Frontal cortex (tissue), 4 donors: Measurements from ENCODE around the gene ERBB4. TPM values are rescaled to one million over a fixed set of nuclear protein-coding genes. Genes with fewer than 3 reads are reported as not detected.
A peak's percentile ranks its signal among the peaks of the same experiment; 100 is the strongest.
"Not testable (repeated sequence)": the region's sequence is repeated elsewhere in the genome, so short reads cannot be mapped to it uniquely, and the experiment has no call there.

ENCODE experiments used
- DNase-seq, 2 donors: peaks; one replicate each; pipeline ENCODE4 v3.0.0; 2012; ENCODE audit warnings: low spot score in 2 of 2
- FAIRE-seq: peaks from 2 replicates; lab custom pipeline; 2012; peaks lifted over from hg19 to GRCh38; lab: Jason Lieb, UNC
- total RNA-seq: library from RNA; depleted of rRNA; stranded (reverse); fragments of >200 nt; gene quantifications from one replicate; pipeline ENCODE4 v1.2.3, GENCODE V29; 2014
- donor health status: control.
- donor health status: control.
- donor health status: control.

The ERBB4 gene
- total RNA-seq, 1 donor from 2014 or later, result 75.0 TPM

DNA sequence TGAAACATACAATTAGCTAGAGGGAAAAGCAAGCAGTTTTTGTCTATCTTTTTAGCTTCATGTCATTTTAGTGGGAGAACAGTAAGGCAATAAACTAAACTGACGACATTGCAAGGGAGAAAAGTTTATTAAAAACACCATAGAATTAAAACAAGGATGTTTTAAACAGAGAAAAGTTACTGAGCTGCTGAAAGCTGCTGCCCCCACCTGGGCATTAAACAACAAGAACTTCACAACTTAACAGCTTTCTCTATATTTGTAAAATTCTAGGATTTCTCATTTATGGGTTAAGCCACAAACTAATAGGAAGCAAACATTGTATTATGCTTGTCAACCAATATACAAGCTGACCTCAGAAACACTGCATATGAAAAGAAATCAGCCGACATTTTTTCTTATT lies 289.2 kb downstream of the ERBB4 start:
- FAIRE-seq, result peak; percentile 21
- DNase-seq, result no peak

DNA sequence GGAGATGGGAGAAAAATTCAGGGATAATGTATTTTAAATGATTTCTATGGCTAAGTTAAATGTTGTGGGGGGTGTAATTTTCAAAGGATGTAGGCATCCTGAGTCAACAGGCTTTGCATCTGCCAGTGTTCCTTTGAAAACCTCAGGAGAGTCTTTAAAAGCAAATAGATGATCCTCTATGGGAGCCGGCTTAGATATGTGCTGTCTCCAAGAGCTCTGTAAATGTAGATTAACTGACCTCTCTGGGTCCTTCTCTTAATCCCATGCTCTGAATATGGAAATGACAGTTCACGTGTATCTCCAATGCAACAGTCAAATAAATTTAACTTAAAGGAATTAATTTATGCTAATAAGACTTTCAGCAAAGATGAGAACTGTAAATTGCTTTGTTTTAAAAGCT lies 292.7 kb downstream of the ERBB4 start:
- DNase-seq (no peak), FAIRE-seq (no peak)

DNA sequence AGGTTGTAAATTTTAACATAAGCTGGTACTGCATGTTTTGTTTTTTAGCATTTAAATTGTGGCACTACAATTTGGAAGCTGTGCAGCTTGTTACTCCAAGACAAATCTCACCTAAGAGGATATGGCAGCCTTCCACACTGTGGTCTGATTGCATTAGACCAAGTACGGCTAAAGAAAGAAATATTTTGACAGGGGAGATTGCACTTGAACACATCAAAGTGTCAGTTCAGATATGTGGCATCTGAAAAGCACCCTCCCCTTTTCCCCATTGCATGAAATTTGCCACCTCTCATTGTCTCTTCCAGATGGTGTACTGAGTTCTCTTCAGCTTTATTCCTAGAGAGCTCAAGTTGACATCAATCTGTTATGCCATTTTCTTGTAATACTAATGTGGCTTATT lies 295.9 kb downstream of the ERBB4 start:
- FAIRE-seq (no peak), DNase-seq (no peak)

DNA sequence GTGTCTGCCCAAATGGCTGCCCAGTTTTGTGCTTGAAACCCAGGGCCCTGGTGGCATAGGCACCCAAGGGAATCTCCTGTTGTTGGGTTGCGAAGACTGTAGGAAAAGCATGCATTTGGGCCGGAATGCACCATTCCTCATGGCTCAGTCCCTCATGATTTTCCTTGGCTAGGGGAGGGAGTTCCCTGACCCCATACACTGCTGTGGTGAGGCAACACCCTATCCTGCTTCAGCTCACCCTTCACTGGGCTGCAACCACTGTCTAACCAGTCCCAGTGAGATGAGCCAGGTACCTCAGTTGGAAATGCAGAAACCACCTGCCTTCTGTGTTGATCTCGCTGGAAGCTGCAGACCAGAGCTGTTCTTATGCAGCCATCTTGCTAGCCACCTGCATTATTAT lies 300.4 kb downstream of the ERBB4 start:
- FAIRE-seq, DNase-seq: not testable (repeated sequence)

DNA sequence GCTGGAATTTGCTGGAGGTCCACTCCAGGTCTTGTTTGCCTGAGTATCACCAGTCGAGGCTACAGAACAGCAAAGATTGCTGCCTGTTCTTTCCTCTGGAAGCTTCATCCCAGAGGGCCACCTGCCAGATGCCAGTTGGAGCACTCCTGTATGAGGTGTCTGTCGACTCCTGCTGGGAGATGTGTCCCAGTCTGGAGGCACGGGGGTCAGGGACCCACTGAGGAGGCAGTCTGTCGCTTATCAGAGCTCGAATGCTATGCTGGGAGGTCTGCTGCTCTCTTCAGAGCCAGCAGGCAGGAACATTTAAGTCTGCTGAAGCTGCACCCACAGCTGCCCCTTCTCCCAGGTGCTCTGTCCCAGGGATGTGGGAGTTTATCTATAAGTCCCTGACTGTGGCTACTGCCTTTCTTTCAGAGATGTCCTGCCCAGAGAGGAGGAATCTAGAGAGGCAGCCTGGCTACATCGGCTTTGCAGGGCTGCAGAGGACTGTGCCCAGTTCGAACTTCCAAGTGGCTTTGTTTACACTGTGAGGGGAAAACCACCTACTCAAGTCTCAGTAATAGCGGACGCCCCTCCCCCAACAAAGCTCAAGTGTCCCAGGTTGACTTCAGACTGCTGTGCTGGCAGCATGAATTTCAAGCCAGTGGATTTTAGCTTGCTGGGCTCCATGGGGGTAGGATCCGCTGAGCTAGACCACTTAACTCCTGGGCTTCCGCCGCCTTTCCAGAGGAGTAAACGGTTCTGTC lies 301.1 kb downstream of the ERBB4 start:
- no peak for FAIRE-seq
- no peak for DNase-seq

DNA sequence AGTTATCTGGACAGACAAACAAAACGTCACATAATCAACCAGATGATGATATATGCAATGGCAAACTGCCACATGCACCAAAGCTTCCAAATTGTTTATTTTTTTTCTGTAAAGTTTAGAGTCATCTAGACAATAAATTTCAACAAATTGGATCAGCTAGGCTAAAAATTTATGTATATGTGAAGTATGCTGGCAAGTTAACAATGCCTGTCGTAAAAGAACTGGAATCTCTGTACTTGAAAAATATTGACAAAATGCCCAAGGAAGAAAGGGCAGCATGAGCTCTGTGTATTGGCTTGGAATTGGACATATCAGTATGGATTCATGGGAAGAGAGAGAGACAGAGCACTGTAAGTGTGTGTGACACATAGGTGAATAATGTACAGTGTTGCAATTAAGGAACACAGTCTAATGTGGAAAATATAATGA lies 309.8 kb downstream of the ERBB4 start:
- DNase-seq (no peak), FAIRE-seq (no peak)

DNA sequence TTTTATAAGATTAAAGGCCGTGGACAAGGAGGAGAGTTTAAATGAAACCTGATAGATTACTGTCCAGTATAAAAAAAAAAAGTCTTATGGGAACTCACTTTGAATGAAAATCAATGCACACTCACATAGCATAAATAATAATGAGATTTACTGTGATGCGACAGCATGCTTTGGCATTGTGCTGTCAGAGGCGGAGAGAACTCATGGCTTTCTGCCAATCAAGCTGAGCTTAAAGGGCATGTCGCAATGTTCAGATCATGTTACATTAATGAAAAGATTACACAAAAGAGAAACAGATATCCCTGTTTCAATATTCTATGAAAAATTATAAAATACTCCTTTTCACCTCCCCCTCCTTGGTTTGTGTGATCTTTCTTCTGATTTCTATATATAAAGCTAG lies 310.8 kb downstream of the ERBB4 start:
- DNase-seq, result no peak
- no peak for FAIRE-seq

DNA sequence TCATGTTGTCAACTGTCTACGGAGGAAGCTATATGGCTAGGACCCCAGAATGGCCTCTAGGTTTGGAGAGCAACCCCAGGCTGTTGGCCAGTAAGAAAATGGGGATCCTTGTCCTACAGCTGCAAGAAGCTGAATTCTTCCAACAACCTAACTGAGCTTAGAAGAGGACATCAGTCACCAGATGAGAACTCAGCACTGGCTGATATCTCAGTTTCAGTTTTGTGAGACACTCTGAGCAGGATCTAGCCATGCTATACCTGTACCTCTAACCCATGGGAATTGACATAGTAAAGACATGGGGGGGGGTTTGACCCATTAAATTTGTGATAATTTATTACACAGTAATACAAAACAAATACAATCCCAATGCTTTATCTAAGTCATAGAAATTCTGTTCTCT lies 312.5 kb downstream of the ERBB4 start:
- DNase-seq, result no peak
- FAIRE-seq, result no peak

DNA sequence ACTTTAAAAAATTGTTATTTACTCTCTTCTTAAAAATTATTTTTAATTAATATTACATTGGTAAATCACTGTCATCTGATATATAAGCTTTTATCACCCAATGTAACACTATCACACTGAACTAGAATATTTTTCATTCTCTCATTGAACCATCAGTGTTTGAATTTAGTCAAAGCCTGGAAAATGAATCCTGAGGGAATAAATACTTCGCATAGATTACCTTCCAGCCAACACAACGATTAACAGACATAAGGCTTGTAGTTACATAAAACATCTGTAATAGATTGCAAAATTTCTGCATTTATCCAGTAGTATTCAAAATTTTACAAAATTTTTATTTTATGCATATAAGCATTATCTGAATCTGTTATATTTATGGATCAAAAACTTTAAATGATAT lies 314.9 kb downstream of the ERBB4 start:
- FAIRE-seq, result no peak
- DNase-seq, result no peak

DNA sequence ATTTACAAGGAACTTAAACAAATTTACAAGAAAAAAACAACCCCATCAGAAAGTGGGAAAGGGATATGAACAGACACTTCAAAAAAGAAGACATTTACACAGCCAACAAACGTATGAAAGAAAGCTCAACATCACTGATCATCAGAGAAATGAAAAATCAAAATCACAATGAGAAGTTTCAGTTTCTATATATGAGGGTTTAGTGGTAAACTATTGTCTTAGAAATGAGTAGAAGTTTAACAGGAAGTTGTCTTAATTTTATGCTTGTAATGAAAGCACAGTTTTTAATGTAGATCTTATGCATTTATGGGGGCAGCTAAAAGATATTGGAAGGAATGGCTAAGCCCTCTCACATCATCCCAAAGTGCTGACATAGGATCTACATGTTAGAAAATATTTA lies 325.4 kb downstream of the ERBB4 start:
- FAIRE-seq (no peak), DNase-seq (no peak)

DNA sequence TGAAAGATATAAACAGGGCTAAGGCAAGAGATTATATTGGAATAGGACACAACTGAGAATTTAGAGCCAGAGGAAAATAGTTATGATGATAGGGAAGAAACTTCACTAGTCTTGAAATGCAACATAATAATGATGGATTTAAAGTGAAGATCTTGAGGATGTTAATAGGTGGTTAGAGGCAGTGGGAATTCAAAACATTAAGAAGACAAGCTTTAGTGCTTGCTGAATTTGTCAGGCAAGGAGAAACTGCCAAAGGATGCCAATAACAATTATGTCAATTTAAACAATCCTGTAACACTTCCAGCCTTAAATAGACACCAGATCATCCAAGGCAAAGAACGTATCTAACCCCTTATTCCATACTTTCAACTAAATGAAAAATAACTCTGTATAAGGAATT lies 330.1 kb downstream of the ERBB4 start:
- FAIRE-seq, result no peak
- no peak for DNase-seq

DNA sequence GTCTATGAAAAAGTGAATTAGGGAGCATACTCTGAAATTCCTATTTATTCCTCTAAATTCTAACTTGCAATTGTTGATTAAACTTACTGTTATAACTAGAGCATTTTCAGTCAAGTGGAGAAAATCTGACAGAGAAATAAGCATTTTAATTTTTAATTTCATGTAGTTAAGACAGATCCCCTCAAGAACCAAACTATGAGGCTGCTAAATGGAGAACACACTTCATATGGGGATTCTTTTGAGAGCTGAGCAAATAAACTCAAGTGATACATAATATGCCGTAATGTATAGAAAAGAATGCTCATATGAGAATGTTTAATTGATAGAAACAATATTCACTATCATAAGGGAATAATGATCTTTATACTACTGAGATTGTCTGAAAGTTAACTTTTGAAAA lies 340.8 kb downstream of the ERBB4 start:
- FAIRE-seq (no peak), DNase-seq (no peak)

DNA sequence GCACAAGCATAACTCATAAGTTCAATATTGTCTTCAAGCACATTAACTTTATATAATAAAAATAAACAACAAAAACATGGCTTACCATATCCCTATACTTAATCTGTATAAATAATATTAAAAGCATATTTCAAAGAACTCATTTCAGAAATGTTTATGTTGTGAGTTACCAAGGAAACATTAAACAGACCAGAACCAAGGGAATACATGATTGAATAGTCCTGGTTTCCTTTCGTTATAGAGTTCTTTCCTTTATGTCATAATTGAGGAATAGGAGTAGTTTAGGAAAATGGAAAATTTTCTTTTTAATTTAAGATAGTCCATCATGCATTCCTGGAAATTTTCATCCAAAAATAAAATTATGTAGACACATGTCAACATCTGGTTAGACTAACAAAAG lies 343.0 kb downstream of the ERBB4 start:
- DNase-seq, result no peak
- no peak for FAIRE-seq

DNA sequence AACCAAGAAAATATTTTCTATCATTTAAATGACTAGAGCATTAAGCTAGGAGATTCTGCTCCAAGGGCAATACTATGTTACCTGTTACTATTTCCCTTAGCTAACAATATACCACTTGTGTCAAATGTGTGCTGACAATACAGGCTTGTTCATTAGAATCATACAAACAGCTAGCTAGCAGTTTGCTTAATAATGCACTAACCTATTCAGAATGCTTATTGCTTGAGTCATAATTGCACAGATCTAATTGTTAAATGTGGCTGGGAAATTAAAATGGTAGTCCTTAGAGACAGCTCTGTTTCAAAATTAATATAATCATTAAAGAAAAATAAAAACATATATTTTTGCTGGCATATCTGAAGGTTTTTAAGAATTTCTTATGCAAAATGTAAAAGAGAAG lies 344.2 kb downstream of the ERBB4 start:
- FAIRE-seq (no peak), DNase-seq (no peak)

DNA sequence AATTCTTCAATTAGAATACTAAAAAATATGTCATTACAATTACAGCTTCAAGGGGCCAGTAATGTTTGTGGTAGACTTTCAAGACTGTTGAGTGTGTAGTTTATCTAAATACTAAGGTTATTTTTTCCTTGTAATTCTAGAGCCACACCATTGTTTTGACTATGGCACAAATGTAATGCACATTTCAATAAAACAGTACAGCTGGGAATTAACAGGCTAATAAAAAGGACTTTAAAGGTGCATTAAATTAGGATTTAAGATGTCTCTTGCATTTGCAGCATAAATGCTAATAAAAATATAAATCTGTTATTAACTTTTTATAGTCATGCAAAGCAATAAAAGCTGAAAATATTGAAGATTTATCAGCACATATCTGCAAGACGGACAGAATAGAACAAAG lies 344.8 kb downstream of the ERBB4 start:
- FAIRE-seq (no peak), DNase-seq (no peak)

DNA sequence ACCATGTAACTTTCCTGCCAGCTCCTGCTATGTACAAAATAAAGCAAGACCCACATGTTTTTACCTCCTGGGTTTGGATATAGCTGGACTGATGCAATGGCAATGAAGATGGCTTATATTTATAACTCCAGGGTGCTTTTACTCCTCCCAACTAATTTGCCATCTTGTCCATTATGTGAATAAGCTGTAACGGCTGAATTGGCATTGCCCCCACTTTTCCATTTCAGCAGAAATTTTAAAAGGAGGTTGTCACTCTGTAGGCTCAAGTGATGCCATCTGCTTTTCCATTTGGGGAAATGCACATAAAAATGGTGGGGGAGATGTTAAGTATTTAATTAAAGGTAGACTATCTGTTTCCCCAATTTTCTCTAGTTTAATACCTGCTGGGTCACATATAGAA lies 345.5 kb downstream of the ERBB4 start:
- no peak for DNase-seq
- FAIRE-seq, result no peak

DNA sequence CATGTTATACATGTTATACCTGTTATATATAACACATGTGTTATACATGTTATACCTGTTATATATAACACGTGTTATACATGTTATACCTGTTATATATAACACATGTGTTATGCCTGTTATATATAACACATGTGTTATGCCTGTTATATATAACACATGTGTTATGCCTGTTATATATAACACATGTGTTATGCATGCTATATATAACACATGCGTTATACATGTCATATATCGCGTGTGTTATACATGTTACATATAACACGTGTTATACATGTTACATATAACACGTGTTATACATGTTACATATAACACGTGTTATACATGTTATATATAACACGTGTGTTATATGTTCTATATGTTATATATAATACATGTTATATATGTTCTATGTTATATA lies 347.2 kb downstream of the ERBB4 start:
- not testable (repeated sequence) for DNase-seq, FAIRE-seq

DNA sequence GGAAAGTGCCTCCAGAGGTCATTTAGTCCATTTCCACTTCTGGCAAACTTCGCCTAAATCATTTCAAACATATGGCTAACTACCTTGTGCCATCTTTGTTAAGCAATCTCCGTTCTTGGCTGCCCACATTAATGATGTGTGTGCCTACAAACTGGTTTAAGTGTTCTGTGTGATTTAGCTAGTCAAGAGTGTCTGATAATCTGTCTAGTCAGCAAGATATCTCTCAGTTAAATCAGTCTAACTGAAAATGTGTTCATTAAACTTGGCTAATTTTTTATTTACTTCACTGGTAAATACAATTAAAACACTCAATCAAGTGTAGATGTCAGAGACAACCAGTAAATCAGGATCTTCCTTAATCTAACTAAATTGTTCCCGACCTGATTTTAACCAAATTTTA lies 352.4 kb downstream of the ERBB4 start:
- no peak for FAIRE-seq

DNA sequence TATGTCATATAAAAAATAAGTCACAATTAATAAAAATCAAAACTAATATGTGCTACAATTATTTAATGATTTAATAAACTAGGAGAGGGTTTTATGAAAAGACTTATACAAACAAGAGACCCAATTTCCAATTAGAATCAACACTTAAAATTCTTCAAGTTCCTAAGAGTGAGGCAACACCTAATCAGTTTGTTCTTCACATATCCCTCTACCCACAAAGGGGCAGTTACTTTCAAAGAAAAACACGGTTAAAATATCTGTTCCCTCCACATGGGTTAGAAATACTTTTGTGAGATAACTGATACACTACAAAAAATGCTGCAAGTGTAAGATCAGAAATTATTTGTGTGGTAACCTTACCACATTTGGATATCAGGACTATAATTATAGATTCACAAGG lies 357.0 kb downstream of the ERBB4 start:
- DNase-seq (no peak), FAIRE-seq (no peak)

More for the DNA sequence above, 352.4 kb downstream of the ERBB4 start:
- DNase-seq, result no peak

DNA sequence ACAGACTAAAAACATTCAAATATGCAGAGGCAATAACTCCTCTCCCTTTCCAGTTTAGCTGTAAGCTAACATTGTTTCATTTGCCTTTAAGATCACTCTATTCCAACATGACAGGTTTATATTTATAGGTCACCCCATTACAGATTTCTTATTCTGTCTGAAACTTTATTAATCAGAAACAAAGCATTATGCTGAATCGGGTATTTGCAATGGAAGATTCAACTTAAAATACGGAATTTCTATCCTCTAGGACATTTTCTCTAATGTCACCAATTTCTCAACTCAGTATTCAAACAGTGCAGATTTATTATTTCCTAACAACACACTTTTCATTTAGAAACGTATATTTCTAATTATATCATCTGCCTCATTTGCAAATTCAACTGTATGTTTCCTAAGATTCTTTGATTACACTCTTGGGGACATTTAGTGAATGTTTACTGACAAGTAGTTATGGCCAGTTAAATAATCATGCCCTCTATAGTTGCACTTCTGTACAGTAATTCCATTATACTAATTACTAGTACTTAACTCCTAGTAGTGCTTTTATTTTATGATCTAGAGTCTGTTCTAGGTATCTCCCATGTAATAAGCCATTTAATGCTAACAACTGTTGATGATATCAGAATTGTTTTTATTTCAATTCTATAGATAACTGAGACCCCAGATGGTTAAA lies 358.1 kb downstream of the ERBB4 start:
- DNase-seq, result no peak

DNA sequence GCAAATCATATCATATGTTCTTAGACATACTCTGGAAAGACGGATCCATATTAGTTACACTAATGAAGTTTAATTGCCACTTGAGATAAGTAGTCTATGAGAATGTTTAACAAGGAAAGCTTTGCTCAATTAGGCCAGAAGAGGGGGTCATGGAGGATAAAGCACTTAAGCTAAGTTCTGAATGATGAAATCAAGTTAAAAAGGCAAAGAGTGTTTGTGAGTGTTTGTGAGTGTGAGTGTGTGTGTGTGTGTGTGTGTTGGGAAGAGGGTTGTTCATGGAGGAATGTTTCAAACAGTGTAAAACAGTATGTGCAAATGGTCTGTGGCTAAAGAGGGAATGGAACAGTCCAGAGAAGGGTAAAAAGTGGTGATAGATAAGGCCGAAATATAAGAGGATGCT lies 360.9 kb downstream of the ERBB4 start:
- FAIRE-seq (no peak), DNase-seq (no peak)

More for the DNA sequence above, 358.1 kb downstream of the ERBB4 start:
- no peak for FAIRE-seq

DNA sequence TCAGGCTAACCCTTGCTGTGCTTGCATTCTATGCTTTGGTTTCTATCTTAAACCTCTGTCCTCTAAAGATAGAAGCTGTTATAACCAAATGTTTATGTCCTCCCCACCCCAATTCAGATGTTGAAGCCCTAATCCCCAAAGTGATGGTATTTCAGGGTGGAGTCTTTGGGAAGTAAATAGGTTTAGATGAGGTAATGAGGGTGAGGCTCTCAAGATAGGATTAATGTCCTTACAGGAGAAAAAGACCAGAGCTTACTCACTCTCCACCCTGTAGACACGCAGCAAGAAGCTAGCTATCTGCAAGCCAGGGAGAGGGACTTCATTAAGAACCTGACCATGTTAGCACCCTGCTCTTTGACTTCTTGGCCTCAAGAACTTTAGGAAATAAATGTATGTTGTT lies 362.5 kb downstream of the ERBB4 start:
- no peak for FAIRE-seq
- no peak for DNase-seq
